Fibroblast of mammary gland (primary cell): ENCODE data around the gene CCT8.

Experiments
- DNase-seq: peaks from one replicate; pipeline ENCODE4 v3.0.0-alpha.2; 2010; ENCODE audit warnings: low read depth
- H3K4me3 ChIP-seq: 2 replicates; pipeline ENCODE4 v1.5.1; 2011; ENCODE audit warnings: low read depth, mild to moderate bottlenecking, low read length, moderate library complexity; ENCODE audit not compliant: control insufficient read depth
- TF ChIP-seq, protein P1 (sequence below): conservative IDR thresholded peaks from 2 replicates; pipeline ENCODE4 v1.5.1; 2011; ENCODE audit warnings: low read depth, low read length, inconsistent platforms; ENCODE audit not compliant: control insufficient read depth, insufficient read depth

CCT8 gene

DNA sequence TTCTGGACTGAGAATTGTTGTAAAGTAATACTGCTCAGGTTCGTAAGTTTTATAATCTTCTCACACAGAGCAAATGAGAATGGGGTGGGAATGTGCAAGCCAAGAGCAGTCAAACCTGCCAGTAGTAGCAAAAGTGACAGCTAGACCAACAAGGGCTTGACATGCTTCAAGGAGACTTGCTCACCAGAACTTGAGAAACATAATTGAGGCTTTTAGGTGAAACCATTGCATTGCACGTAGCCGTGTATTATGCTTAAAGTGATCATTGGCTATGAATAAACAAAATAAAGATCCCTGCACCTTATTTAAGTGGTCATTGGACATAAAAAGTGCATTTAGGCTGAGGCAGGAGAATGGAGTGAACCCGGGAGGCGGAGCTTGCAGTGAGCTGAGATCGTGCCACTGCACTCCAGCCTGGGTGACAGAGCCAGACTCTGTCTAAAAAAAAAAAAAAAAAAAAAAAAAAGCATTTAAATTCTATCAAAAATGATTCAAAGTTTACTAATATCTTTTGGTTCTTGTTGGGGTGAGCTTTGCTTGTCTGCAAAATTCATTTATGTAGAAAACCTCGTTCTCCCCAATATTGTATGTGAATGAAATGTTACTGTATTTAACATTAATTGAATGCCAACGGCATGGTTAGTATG, 11.8 kb upstream of the CCT8 start:
- H3K4me3 ChIP-seq = no peak overlapping the region
- TF ChIP-seq, protein P1, sequence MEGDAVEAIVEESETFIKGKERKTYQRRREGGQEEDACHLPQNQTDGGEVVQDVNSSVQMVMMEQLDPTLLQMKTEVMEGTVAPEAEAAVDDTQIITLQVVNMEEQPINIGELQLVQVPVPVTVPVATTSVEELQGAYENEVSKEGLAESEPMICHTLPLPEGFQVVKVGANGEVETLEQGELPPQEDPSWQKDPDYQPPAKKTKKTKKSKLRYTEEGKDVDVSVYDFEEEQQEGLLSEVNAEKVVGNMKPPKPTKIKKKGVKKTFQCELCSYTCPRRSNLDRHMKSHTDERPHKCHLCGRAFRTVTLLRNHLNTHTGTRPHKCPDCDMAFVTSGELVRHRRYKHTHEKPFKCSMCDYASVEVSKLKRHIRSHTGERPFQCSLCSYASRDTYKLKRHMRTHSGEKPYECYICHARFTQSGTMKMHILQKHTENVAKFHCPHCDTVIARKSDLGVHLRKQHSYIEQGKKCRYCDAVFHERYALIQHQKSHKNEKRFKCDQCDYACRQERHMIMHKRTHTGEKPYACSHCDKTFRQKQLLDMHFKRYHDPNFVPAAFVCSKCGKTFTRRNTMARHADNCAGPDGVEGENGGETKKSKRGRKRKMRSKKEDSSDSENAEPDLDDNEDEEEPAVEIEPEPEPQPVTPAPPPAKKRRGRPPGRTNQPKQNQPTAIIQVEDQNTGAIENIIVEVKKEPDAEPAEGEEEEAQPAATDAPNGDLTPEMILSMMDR = no peak
- no peak for DNase-seq

DNA sequence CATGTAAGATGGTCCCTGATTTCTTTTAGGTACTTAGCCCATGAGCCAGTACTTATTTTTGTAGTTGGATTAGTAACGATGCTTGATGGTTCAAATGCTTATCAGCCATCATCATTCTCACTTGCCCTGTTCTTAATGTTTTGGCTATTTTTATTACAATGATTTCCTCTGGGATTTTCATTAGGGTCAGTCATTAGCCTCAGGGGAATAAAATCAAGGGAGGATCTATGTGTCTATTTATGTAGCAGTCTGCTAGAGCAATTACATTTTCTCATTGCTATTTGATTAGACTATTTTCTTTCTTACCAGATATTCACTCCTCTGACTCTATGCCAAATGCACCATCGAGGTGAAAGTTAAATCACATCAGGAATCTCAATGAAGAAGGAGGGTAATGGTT, 10.9 kb upstream of the CCT8 start:
- no peak overlapping the region for H3K4me3 ChIP-seq
- no peak for DNase-seq
- TF ChIP-seq, protein P1 = no peak

DNA sequence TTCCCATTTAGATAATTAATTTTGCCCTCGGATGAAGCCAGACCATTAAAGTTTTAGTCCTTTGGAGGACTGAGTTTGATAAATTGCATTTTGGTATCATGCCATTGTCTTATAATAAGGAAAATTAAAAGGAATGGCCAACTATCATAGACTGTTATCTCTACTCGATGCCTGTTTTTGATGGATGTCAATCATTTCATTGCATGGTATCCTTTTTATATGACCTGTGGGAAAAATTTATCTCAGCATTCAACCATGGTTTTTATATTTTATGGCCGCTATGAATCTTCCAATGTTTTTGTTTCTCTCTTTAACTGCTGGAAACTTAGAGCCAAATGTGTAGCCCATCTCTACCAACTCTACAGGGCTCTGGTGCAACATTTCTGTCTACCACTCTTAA, 9.9 kb upstream of the CCT8 start:
- DNase-seq = no peak
- no peak overlapping the region for H3K4me3 ChIP-seq
- TF ChIP-seq, protein P1 = no peak

DNA sequence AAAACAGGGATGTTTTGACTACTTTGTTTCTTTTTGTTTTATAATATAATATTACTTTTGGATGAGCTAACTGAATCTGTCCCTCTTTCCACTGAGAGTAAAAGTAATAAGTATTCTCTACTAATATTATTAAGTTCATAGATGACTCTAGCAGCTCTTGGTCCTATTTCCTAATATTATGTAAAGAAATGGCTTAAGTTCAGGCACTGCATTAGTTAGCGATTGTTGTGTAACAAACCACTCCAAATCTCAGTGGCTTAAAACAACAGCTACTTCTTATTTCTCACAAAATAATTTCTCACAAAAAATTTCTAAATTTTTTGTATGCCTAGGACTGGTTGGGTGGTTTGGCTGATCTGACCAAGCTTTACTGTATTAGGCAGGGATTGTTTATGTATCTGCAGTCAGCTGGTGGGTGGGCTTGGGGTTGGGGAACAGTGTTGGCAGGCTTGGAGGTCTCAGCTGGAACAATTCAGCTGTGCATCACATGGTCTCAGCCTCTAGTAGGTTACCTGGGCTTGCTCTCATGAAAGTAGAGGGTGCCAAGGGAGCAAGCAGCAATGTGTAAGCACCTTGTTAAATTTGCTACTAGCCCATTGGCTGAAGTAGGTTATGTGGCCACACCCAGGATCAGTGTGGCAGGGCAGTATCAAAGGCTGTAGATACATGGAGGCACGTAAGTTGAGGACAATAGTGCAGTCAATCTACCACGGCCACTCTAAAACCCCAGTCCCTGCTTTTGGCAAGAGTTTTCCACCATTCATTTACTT, 8.8 kb upstream of the CCT8 start:
- DNase-seq = no peak
- H3K4me3 ChIP-seq = no peak overlapping the region
- TF ChIP-seq, protein P1 = no peak

DNA sequence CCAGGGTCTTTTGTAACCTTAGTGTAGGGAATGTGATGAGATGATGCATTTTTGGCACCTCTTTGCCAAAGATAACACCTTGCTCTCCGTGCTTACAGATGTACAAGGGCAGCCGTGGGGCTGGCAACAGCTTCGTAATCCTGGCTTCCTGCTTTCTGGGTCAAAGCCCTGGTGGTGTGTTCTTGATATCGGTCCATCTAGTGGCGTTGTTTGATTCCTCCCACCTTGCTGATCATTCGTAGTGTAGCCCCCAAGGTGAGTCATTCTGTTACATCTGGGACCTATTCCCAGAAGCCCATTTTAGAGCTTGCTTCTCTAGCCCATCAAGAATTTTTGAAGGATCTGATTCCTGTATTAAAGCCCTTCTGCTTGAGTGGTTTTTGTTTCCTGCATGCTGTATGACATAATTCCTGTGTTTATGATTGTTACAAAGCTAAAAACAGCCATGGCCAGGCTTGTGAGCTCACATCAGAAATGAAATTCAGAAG, 7.0 kb upstream of the CCT8 start:
- TF ChIP-seq, protein P1 = no peak
- DNase-seq = peak; percentile 21
- H3K4me3 ChIP-seq = no peak overlapping the region

DNA sequence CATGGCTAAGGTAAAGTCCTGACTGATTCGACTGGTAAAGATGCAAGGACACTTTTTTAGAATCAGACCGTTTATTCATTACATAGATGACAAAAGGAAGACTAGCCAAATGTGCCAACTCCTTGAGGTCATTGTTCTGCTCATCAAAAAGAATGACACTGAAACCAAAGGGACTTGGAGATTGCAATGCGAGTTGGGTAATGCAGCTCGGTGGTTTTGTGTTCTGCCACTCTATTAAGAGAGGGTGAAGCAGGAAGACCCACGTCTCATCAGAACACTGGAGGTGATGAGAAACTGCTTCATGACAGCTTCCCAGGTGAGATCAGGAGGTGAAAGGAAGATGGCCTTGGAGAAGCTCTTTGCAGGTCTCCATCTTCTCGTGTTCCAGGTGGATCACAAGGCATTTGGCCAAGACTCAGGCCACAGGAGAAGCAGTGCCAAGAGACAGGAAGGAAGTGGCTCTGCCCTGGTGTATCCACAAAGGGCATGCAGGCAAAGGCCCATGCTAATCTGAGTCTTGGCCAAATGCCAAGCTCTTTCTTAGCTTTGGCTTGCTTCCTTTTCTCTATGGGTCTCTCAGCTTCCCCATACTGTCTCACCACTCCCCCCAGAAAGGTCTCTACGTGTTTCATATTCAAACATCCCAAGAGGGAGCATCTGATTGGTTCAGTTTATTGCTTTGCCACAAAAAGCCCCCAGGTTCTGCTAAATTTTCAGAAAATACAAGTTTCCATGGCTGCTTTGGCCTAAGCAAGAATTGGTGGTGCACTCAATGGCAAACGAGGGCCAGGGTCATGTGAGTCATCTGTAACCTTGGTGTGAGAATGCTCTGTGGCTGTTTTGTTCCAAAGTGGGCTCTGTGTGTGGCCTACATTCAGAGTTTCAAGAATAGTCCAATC, 5.7 kb upstream of the CCT8 start:
- peak; percentile 31 for DNase-seq
- TF ChIP-seq, protein P1 = no peak
- H3K4me3 ChIP-seq = no peak overlapping the region
